Stimulated activated CD4-positive, alpha-beta T cell treated with anti-CD3 and anti-CD28 coated beads, Interleukin-4, amount 100 ng/mL, for 1 hour (primary cell): ENCODE results near the gene ICAM4.
"Not testable (repeated sequence)": the region's sequence is repeated elsewhere in the genome, so short reads cannot be mapped to it uniquely, and the experiment has no call there.

Experiments
- DNase-seq: peaks from one replicate; pipeline ENCODE4 v3.0.0-alpha.2; 2020

ICAM4 gene

DNA sequence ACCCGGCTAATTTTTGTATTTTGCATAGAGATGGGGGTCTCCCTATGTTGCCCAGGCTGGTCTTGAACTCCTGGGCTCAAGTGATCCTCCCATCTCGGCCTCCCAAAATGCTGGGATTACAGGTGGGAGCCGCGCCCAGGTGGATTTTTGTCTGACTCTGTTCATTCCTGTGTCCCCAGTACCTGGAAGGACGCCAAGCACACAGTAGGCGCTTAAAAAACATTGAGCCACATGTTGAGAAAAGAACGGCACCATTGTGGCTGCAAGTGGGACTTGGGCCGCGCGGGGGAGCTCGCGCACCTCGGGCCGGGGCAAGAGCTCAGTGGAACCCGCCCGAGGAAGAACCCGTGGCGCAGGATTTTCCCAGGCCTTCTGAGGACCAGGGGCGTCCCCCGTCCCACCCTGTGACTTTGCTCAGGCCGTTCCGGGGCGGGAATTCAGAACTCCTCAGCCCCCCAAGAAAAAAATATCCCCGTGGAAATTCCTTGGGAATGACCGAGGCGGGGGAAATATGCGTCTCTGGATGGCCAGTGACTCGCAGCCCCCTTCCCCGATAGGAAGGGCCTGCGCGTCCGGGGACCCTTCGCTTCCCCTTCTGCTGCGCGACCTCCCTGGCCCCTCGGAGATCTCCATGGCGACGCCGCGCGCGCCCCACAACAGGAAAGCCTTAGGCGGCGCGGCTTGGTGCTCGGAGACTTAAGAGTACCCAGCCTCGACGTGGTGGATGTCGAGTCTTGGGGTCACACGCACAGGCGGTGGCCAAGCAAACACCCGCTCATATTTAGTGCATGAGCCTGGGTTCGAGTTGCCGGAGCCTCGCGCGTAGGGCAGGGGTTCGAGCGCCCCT, 17.2 kb upstream of the ICAM4 start:
- peak; percentile 88 for DNase-seq

GRCh38 chr19:10270180-10270615, 16.6 kb upstream of the ICAM4 start:
- peak; percentile 59 for DNase-seq

- peak; percentile 72 for DNase-seq
Measured at GRCh38 chr19:10270616-10271394, 15.9 kb upstream of the ICAM4 start, which contains the start of gene ICAM1. Gene ICAM1, plus strand, starts transcription at chr19:10271120. Its CDS starts 40 bp downstream, at chr19:10271160.

GRCh38 chr19:10271543-10272086, 15.1 kb upstream of the ICAM4 start:
- no peak for DNase-seq

GRCh38 chr19:10274589-10274988, 12.2 kb upstream of the ICAM4 start:
- no peak for DNase-seq

GRCh38 chr19:10277795-10278589, 8.8 kb upstream of the ICAM4 start:
- DNase-seq: no peak

DNA sequence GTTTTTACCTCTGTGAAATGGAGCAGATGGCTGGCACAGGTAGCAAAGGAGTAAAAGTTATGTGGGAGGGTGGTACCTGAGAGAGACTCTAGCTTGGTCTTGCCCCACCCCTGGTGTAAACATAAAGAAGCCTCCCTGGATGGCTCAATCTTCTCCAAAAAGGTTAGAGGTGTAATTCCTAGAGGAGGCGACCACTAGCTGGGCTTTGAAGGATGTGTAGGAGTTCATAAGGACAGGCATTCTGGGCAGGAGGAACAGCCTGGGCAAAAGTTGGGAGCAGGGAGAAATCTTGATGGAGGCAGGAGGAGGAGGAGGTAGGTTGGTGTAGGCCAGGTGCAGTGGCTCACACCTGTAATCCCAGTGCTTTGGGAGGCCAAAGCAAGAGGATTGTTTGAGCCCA, 7.8 kb upstream of the ICAM4 start:
- DNase-seq: no peak

DNA sequence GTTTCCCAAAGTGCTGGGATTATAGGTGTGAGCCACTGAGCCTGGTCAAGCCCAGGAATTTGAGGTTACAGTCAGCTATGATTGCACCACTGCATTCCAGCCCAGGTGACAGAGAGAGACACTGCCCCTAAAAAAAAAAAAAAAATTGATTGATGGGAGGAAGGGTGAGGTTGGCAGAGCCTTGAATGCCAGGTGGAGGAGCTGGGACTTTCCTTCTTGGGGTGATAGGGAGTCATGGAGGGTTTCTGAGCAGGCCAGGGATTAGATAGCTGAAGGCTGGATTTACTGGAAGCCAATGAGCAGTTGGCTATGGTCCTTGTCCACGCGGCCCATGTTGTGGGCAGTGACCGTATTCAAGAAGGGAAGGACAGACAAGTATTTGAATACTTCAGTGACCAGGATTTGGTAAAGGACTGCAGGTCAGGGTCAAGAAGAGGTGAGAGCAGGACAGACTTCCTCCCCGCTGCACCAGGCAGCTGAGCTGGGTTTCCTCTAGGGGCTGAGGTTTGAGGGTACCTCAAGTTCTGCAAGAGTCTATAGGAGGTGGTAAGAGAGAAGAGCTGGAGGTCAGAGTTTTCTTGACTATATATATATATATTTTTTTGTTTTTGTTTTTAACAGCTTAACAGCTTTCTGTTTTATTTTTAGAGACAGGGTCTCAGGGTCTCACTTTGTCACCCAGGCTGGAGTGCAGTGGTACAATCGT, 6.9 kb upstream of the ICAM4 start:
- no peak for DNase-seq

- DNase-seq: not testable (repeated sequence)
Measured at GRCh38 chr19:10282043-10282442, 4.7 kb upstream of the ICAM4 start.

- DNase-seq: no peak
Measured at GRCh38 chr19:10283301-10284064, 3.3 kb upstream of the ICAM4 start.

GRCh38 chr19:10284065-10284959, 2.4 kb upstream of the ICAM4 start:
- no peak for DNase-seq

DNA sequence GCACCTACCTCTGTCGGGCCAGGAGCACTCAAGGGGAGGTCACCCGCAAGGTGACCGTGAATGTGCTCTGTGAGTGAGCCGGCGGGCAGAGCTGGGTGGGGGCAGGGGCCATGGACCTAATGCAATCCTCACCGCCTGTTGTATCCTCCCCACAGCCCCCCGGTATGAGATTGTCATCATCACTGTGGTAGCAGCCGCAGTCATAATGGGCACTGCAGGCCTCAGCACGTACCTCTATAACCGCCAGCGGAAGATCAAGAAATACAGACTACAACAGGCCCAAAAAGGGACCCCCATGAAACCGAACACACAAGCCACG, 1.8 kb upstream of the ICAM4 start:
- DNase-seq: no peak

GRCh38 chr19:10285393-10285792, 1.4 kb upstream of the ICAM4 start:
- DNase-seq: no peak

- peak; percentile 49 for DNase-seq
Measured at GRCh38 chr19:10288662-10289166, 2.0 kb downstream of the ICAM4 start.

- peak; percentile 72 for DNase-seq
Measured at GRCh38 chr19:10289167-10289835, 2.5 kb downstream of the ICAM4 start.

- peak; percentile 63 for DNase-seq
Measured at GRCh38 chr19:10289836-10290356, 3.1 kb downstream of the ICAM4 start, which contains the start of gene ICAM5. Gene ICAM5, plus strand, starts transcription at chr19:10289952. Its CDS starts 92 bp downstream, at chr19:10290044.

DNA sequence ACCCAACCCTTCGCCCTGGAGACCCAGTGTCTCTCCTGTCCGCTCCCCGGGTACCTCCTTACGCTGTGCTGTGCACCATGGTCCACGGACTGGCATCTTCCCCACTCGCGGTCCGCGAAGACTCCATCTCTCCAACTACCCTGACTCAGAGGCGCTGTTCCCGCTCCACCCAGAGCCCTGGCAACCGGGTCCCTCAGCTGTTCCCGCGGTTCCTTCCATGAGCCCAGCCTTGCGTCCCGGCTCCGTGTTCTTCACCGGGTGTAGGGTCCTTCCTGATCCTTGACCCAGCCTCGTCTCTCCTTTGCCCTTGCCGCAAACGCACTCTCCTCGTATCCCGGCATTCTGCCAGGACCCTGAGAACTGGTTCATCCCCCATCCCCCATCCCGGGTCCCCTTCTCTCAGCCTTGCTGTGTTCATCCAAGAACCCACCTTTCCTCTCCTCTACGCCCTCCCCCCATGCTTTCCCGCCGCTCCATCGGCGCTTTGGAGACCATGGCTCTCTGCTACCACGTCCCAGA, 3.7 kb downstream of the ICAM4 start:
- DNase-seq: peak; percentile 21

GRCh38 chr19:10290876-10291553, 4.3 kb downstream of the ICAM4 start:
- peak; percentile 60 for DNase-seq
